ENCODE results near the gene FBXW11.
"Not testable (repeated sequence)": the region's sequence is repeated elsewhere in the genome, so short reads cannot be mapped to it uniquely, and the experiment has no call there.

The FBXW11 gene

DNA sequence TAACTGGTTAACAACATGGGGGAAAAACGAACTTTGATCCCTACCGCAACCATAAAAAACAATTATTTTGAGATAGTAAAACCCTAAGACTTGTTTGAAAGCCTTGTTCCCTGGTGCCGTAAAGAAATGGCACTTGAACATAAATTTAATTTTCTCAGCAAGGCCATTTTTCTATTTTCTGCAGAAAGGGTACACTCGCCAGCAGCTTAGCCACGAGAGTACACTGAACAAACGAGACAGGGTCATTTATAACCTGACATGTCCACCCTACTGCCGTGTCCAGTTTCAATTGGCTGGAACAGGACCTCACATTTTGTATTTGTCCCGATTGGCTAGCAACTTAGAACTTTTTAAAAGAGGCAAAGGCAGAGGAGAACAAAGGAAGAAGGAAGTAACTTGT lies 26.8 kb downstream of the FBXW11 start:
- no peak for DNase-seq

DNA sequence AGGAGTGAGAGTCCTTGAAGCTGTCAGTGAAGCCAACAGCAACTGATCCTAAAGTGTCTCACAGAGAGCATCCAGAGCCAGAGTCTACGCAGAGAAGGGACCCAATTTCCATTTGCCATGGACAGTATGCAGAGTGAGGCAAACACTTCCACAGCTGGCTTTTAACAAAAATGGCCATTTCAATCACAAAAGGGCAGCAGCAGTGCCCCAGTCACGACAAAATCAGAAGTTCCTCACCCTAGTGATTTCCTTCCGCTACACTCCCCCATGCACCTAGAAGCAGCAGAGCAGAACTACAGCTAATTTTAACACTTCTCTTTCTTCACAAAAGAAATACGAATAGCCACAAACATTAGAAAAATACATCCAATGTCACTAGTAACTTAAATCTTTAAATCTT lies 27.9 kb downstream of the FBXW11 start:
- no peak for DNase-seq

DNA sequence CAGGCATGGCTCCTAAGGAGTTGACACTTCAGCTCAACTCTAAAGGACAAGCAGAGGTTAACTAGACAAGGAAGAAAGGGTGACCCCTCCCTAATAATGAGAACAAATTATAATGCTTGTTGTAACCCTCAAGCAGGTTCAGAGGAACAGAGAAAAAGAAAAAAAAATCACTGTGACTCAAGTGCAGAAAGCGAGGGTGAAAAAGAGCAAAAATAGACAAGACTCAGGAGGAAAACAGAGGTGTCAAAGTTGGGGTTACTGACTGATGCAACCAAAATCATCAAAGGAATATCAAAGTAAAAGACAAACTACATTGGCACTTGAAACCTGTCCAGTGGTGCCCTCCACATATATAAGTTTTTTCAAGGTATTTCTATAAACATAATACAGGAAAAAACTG lies 28.4 kb downstream of the FBXW11 start:
- no peak for DNase-seq

DNA sequence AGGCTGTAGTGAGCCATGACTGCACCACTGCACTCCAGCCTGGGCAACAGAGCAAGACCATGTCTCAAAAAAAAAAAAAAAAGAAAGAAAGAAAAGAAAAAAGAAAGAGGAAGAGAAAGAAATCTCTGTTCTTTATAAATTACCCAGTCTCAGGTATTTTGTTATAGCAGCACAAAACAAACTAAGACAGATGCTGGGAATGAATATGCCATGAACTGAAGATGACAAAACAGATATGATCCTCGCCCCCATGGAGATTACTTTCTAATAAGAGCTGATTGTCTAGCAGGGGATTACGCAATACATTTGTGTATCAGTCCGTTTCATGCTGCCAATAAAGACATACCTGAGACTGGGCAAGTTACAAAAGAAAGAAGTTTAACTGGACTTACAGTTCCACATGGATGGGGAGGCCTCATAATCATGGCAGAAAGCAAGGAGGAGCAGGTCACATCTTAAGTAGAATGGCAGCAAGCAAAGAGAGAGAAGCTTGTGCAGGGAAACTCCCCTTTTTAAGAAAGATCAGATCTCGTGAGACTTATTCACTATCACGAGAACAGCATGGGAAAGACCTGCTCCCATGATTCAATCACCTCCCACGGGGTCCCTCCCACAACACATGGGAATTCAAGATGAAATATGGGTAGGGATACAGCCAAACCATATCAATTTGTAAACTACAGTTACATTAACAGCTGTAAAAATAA lies 29.0 kb downstream of the FBXW11 start:
- not testable (repeated sequence) for DNase-seq

DNA sequence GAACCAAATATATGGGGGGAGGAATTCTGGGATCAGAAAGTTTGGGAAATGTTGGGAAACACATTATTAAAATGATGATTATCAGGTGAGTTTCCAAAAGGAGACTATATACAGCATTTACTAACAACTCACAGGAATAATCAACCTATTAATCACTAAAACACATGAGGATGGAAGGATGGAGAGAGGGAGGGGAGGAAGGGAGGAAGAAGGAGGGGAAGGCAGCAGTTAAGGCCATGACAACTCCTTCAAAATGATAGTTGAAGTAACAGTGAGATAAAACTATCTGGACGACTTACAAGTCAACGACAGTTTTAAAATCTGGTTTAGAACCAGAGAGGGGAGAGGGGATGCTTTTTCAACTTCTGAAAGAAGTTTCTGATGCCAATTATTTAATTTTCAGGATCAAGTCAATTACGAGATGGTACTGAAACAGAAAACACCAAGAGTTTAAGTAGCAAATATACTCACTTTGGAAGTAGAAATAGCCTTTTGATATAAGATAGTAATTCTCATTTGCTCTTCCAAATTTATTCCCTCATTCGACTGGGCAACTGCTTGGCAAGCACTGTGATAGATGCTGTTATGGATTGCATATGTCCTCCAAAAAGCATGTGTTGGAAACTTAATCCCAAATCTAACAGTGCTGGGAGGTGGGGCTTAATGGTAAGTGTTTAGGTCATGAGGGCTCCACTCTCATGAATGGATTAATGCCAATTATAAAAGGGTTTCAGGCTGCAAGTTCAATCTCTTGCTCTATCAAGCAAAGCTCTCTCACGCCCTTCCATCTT lies 30.4 kb downstream of the FBXW11 start:
- DNase-seq, result no peak

DNA sequence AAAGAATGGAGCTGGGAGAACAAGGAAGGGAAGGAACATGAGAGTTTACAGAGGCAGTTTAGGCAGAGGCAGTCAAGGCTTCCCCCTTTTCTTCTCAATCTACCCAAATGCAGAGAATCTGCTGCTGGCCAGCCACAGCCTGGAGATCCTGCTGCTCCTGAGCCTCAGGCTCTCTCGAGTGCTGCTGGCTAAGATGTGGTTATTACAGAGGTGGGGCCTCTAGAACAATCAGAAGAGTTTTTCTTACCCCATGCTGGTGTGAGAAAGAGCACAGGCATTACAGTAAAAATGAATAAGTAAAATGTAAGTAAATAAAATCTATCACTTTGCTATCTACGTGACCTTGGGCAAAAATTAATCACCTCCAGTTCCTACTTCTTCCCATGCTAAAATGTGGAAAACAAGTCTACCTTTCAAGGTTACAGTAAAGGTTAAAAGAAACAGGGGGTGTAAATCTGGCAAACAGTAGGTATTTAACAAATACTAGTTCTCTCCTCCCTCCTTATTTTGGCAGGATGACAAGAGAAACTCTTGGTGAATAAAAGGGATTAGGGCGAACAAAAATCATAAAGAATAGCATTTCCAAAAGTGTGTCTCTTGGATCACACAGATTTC lies 31.1 kb downstream of the FBXW11 start:
- DNase-seq, result no peak

DNA sequence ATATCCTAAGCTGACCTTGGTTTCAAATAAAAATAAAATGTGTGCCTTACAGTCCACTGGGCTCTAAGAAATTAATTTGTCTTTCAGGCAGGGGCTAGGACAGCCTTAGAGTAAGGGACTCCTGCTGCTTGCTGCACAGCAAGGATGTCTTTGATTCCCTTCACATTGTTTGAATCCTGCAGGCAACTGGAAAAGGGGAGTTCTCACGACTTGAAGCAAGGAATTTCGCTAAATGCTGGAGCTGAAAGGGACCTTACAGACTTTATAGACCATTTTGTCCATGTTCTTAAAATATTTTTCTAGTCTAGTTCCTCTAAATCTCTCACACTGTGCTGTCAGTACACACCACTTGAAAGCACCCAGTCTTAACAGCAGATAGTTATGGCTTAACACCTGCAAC lies 35.6 kb downstream of the FBXW11 start:
- DNase-seq, result peak; percentile 35

DNA sequence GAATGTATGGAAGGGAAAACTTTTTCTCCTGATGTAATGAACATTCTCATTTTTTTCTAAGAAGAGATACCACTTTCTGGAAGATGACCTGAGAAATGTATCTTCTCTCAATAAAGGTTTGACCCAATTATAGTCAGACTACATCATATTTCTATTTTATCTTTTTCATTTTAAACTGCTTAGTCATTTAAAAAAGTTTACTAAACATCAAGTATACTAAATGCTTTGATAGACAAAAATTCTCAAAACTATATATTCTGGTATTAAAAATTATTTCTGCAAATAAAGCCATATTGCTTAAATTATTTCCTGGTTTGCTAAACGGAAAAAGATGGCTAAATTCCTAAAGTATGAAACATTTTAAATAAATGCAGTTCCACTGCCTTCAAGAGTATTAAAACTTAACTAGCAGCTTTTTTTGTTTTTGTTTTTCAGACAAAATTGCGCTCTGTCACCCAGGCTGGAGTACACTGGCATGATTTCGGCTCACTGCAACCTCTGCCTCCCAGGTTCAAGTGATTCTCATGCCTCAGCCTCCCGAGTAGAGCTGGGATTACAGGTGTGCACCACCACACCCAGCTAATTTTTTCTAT lies 37.1 kb downstream of the FBXW11 start:
- no peak for DNase-seq

DNA sequence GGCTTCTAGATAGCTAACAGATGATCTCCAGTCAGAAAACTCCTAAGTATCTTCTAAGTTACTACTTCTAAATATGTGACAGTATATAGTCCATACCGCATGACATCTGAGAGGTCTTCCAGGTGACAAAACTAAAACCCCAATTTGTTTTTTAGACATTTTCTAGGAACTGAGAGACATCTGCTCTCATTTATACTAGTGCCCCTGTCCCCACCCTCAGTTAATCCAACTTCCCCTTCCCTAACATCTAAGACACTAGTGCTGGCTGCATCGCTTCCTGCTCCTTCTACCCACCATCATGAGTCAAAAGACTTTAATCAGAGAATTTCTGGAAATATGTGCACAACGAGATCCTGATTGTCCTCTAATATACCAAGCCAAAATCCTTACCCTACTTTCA lies 37.9 kb downstream of the FBXW11 start:
- DNase-seq, result no peak

DNA sequence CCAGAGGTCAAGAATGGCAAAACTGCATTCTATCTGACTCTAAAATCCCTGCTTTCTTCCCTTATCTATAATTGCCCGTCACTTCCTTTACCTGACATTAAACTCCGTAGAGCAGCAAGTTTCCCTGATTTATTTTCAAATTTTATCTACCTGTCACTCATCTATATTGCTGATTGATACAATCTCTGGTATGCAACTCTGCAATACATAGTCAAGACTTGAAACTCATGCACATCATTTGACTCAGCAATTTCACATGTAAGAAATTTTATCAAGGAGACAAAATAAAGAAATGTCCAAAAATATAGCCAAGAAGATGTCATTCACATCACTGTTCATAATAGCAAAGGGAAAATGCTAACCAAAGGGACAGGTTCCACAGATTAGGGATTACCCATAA lies 39.5 kb downstream of the FBXW11 start:
- DNase-seq, result no peak

DNA sequence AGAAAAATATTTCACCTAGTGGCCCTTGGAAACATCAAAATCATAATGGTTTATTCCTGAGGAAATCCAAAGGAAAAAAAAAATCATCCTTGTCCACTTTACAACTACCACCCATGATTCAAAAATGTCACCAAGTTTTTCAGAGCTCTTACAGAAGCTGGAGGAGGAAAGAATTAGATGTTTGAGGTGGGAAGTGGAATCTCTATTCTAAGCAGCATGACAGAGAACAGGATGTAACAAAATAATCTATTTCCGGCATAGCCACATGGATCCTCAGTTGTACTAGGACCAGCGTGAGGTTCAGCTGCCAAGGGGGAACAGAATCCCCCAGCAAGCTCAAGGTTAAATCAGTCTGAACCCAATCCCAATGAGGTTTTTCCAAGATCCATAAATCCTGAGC lies 40.2 kb downstream of the FBXW11 start:
- no peak for DNase-seq

DNA sequence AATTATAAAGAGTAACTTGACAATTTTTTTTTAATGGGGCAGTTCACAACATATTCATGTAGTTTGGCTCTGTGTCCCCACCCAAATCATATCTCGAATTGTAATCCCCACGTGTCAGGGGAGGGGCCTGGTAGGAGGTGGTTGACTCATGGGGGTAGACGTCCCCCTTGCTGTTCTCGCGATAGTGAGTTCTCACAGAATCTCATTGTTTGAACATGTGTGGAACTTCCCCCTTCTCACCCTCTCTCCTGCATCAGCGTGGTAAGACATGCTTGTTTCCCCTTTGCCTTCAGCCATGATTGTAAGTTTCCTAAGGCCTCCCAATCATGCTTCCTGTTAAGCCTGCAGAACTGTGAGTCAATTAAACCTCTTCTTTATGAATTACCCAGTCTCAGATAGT lies 40.7 kb downstream of the FBXW11 start:
- no peak for DNase-seq

DNA sequence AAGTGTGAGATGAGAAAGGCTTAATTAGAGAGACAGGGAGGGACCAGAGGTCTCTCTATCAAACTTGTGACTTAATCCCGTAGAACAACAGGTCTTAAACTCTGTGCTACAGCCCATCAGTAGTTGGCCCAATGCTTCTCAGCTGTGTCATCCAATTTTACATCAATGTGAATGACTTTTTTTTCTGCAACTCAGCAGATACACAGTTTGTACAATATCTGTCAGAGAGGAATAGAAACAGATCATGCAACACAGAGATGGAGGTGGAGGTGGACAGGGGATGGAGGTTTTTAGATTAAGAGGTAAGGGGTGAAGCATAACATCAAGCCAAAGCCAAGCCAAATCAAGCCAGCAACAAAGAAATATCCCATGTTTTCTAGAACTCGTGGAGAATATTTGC lies 43.0 kb downstream of the FBXW11 start:
- no peak for DNase-seq

DNA sequence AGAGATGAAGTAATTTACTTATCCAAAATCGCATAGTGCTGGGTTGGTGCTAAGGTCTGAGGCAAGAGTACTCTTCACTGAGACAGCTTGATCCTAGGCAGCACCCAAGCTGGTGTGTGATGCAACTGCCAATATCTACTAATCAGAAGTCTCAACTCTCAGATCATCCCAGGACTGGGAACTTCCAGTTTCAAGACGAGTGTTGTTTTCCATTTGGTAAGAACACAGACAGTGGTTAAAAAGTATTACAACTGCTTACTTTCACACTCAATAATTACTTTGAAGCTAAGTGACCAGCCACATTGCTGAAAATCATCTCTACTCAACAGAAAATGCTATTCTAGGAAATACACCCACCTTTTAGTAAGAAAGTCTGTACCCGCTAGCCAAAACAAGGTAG lies 45.3 kb downstream of the FBXW11 start:
- DNase-seq, result no peak

DNA sequence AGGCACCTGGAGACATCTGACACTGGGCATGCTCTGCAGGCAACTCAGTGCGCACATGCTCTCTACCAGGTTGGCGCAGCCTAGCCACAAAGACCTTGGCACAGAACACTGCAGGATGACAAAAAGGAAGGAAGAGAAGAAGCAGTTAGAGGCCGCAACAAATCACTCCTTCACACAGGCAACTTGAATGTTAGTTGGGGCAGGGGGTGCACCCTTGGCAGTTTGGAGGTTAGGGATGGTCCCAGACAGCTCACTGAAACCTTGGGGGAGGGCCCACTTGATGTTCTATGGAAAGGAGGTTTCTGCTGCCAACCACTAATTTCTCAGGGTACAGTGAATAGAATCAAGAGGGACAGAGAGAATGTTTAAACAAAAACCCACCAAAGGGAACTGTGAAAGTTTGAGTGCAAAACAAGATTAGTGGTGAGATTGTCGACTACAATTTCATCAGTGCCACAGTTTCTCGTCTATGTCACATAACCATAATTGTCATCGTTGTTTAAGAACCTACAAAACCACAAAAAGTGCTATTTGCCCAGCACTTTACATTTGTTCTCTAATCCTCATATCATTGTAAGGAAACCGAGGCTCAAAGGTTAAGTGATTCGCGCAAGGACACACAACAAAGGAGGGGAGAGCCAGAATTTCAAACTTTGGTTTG lies 48.7 kb downstream of the FBXW11 start:
- no peak for DNase-seq

DNA sequence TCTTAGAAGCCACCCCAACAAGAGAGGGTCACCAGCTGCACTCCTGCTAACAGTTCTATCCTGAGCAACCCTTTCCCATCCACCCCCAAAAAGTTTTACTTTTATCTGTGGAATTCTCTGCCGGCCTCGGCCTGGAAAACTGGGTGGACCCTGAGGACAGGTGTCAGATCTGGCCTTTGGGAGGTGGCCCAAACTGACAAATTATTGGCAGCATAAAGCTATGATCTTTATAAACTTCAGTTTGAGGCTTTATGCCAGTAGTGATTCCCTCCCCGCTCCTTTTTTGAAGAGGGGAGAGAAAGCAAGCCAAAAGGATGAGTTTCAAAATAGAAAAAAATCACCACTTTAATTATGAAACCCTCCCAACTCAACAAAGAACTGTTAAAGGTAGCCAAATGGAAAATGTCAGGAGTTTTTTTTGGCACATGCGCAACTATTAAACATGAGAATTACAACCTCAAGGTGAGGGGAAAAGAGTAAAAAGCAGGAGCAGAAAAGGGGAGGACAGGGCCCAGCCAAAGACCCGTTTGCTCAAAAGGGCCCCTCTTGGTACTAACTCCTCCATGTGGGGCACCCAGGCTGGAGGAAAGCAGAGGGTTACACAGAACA lies 49.4 kb downstream of the FBXW11 start:
- DNase-seq, result no peak

DNA sequence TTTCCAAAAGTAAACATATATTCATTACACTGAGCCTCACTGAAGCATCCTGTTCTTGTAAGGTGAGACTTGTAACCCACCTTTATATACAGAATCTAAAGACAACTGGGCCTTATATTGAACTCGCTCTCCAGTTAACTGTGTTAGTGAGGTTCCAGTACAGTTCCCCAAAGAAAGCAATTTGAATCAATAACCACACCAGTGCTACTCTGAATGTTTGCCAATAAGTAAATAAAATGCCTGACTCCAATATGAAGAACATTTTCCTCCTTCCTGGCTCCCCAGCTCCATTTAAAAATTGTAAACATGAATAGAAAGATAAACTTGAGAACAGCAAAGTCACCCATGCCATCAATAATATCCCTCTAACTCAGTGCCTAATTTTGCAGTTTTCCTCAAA lies 50.1 kb downstream of the FBXW11 start:
- DNase-seq, result no peak

DNA sequence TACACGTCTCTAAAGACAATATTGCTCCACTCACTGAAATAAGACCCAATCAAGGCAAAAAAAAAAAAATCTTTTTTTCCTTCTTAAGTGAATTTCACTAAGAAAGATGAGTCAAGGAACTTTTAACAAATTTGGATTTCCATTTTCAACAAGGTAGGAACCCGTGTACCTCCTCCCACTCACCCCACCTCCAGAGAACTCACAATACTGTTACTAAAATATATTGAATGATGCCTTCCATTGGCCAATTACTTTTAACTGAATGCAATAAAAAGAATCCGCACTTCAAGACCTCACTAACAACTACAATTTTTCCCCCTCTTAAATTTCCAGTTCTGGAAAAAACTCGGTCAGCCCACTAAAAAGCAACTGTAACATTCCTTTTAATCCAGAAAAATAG lies 50.7 kb downstream of the FBXW11 start:
- DNase-seq, result no peak

DNA sequence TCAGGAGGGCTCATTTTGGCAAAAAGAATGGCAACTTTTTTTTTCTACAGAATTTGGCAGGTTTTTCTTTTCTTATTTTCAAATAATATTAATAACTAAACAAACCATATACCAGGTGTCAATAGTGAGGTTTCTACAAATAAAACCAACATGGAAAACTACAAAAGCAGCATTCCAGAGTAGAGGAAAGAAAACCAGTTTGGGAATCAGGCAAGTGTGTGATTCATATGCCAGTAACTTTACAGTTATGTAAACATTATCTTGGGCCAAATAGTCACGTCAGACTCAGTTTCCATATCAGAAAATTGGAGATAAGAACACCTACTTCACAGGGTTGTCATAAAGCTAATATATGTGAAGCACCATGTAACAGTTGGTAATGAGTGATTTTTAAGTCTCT lies 51.7 kb downstream of the FBXW11 start:
- DNase-seq, result no peak

DNA sequence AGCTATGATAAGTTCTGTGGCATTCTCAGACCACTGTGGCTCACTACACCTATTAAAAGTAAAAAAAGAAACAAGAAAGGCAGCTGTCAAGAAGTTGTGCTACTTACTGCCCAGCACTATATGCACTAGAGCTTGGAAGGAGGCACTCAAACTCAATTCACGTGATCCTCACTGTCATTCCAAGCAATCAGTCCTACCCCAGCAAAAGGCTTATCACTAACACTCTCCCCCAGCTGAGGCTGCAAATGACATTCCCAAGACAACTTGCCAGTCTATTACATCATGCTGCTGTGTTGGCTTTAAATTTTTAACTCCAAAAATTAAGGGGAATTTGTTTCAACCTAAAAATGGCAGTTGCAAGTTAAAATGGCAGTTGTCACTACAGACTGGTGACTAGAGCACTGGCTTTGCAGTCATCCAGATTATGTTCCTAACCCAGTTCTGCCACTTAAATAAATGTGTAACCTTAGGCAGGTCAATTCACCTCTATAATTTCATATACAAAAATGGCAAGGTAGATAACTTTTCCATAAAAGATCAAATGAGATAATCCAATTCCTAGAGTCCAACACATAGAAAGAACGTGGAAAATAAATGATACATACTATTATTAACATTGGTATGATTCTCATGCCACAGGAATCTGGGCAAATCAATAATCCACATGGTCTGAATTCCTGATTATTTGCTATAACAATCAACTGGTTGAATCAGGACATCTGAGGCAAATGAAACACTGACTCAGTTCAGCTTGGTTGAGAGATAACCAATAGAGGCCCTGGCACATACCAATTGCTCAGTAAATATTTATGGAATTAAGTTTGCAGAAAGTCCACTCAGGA lies 52.4 kb downstream of the FBXW11 start:
- no peak for DNase-seq

DNA sequence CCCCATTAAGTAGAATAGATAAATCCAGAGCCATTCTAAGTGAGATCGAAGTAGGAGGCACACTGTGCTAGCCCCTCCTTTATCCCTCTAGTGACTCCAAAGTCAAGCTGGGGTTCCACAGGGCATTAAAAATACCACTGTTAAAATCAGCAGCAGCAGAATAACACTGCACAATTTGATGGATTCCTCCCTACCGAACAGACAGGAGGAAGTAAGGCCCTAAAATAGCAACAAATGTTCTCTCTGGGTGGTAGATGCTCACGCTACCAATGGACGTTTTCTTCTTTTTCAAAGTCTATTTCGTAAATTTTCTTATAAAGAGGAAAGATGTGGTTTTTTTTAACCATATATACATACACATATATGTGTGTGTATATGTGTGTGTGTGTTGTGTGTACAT lies 54.4 kb downstream of the FBXW11 start:
- no peak for DNase-seq

DNA sequence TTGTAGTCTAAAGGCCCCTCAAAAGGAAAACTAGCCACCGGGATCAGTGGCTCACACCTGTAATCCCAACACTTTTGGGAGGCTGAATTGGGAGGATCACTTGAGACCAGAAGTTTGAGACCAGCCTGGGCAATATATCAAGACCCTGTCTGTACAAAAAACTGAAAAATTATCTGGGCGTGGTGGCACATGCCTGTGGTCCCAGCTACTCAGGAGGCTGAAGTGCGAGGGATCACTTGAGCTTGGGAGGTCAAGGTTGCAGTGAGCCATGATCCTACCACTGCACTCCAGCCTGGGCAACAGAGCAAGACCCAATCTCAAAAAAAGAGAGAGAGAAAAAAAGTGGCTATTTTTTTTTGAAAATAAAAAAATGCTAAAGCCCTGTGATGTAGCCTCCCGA lies 55.2 kb downstream of the FBXW11 start:
- DNase-seq, result no peak

Measured in eye (tissue), 1 donor.